ENCODE data around the gene ARHGEF7. TPM values are rescaled to one million over a fixed set of nuclear protein-coding genes. Genes with fewer than 3 reads are reported as not detected.

Gene ARHGEF7
- total and polyA plus RNA-seq, 2 experiments from 2014 or later, result 23.6 to 58.9 TPM

GRCh38 chr13:111219280-111219679, 104.2 kb downstream of the ARHGEF7 start:
- ATAC-seq, result no peak
- no peaks in the 10 kb centered on the region for H3K36me3 ChIP-seq (ENCODE audit: insufficient read depth)
- peaks cover 62% of the 10 kb centered on the region for H3K4me1 Mint-ChIP-seq
- H3K9me3 Mint-ChIP-seq, result no peaks in the 10 kb centered on the region
- H3K27ac Mint-ChIP-seq, result no peak overlapping the region
- peaks cover 25% of the 10 kb centered on the region for H4K20me1 ChIP-seq (replicated peaks; ENCODE audit: insufficient read depth)
- H3K27ac ChIP-seq (ENCODE audit: low read depth), result peak overlapping the region; percentile 65
- H2AFZ ChIP-seq, result no peak overlapping the region
- peaks cover 50% of the 10 kb centered on the region for H3K4me1 ChIP-seq (ENCODE audit: insufficient read depth)
- H3K79me2 ChIP-seq (replicated peaks; ENCODE audit: insufficient read depth), result peaks cover 63% of the 10 kb centered on the region
- no peaks in the 10 kb centered on the region for H3K27me3 ChIP-seq (ENCODE audit: insufficient read depth)
- no peak overlapping the region for H3K4me3 Mint-ChIP-seq
- peak overlapping the region; percentile 71 for H3K4me2 ChIP-seq
- peaks cover 20% of the 10 kb centered on the region for H3K27me3 Mint-ChIP-seq (ENCODE audit: insufficient read depth, low read depth, poor library complexity)
- peaks cover 4% of the 10 kb centered on the region; the same call in 1 of the 2 replicates for H3F3A ChIP-seq (replicated peaks; ENCODE audit: low read depth)
- DNase-seq (ENCODE audit: low spot score), result no peak
- TF ChIP-seq EZH2phosphoT487 (IDR thresholded peaks at IDR 0.05; ENCODE audit: unreplicated experiment), result no peak
- no peak for TF ChIP-seq STAT1 (IDR thresholded peaks at IDR 0.05; ENCODE audit: unreplicated experiment)
- TF ChIP-seq REST (IDR thresholded peaks at IDR 0.05; ENCODE audit: unreplicated experiment), result no peak
- no peak for TF ChIP-seq ZNF114 (CRISPR knock-in tag; IDR thresholded peaks at IDR 0.05)
- no peak for TF ChIP-seq ZNF331 (CRISPR knock-in tag; IDR thresholded peaks at IDR 0.05; ENCODE audit: low read depth)
- TF ChIP-seq CREB1 (CRISPR knock-in tag; IDR thresholded peaks at IDR 0.05; ENCODE audit: low read depth), result no peak
- TF ChIP-seq CTCF (conservative IDR thresholded peaks at IDR 0.05; ENCODE audit: low read depth in 2 of 2), result no peak
- no peak for TF ChIP-seq POLR2AphosphoS5 (IDR thresholded peaks at IDR 0.05; ENCODE audit: low read depth)
- no peak for TF ChIP-seq EZH2 (IDR thresholded peaks at IDR 0.05; ENCODE audit: low read depth, unreplicated experiment)
- TF ChIP-seq NANOG (IDR thresholded peaks at IDR 0.05; ENCODE audit: borderline replicate concordance), result no peak
- no peak for TF ChIP-seq ETS1 (IDR thresholded peaks at IDR 0.05)
- TF ChIP-seq JUNB (IDR thresholded peaks at IDR 0.05; ENCODE audit: unreplicated experiment), result no peak
- TF ChIP-seq ZNF462 (CRISPR knock-in tag; IDR thresholded peaks at IDR 0.05), result no peak
- H3K4me3 ChIP-seq, result no peak overlapping the region
- H3K36me3 Mint-ChIP-seq (ENCODE audit: low read depth), result peaks cover 2% of the 10 kb centered on the region; the same call in 1 of the 3 replicates
- no peaks in the 10 kb centered on the region for H3K9me2 ChIP-seq (ENCODE audit: insufficient read depth)

All from GM23338 (cell line).